HCT116 (cell line): ENCODE data around the gene CDK18. TPM values are rescaled to one million over a fixed set of nuclear protein-coding genes. Genes with fewer than 3 reads are reported as not detected.

Source experiments
- ATAC-seq: fragments of 200-7000 bp; cut with Tn5 transposase; 2 replicates; pipeline ENCODE4 v1.9.1; 2020; ENCODE audit warnings: mild to moderate bottlenecking, moderate library complexity
- BruUV-seq: library from RNA; stranded (reverse); fragments of 400-500 nt; replicated peaks from 2 replicates; lab custom pipeline; 2021; lab: Mats Ljungman, UMichigan
- CTCF ChIA-PET: fragments of 300-600 bp; sonication (Branson Sonifier 250); formaldehyde crosslinking; loops from one replicate; lab custom pipeline; 2021; ENCODE audit warnings: antibody characterized with exemption; lab: Charles Lee
- POLR2A ChIA-PET: fragments of 300-600, 350-600 bp; sonication (Branson Sonifier 250); formaldehyde crosslinking; loops from one replicate; lab custom pipeline; 2021; ENCODE audit warnings: antibody characterized with exemption; lab: Charles Lee
- RAD21 ChIA-PET, 2 experiments: fragments of 300-600 bp; sonication (Branson Sonifier 250); formaldehyde crosslinking; loops; one replicate each; lab custom pipeline; 2023; ENCODE audit warnings: low total read pairs in 2 of 2; ENCODE audit not compliant: uncharacterized antibody in 2 of 2, unreplicated experiment in 2 of 2, low non-redundant PET in 1 of 2; lab: Charles Lee
- DNase-seq: peaks from one replicate; pipeline ENCODE4 v3.0.0-alpha.2; 2010; ENCODE audit warnings: low read depth, low spot score
- H2AFZ ChIP-seq: fragments of 200-600 bp; shearing (Covaris generic), sonication (generic); 2 replicates; pipeline ENCODE4 v1.6.1; 2017; ENCODE audit warnings: low read depth, mixed run types, mixed read lengths, antibody characterized with exemption, low read length; ENCODE audit not compliant: poor library complexity, severe bottlenecking
- H3K27ac ChIP-seq: 2 replicates; pipeline ENCODE4 v1.5.1; 2012; ENCODE audit warnings: low read depth, low read length
- H3K27me3 ChIP-seq: fragments of 200-600 bp; sonication (generic); 2 replicates; pipeline ENCODE4 v1.6.1; 2016; ENCODE audit warnings: mixed run types, low read length, mixed read lengths; ENCODE audit not compliant: insufficient read depth
- H3K36me3 ChIP-seq, 2 experiments: fragments of 200-500 bp in 1 of 2; fragments of 200-600 bp in 1 of 2; sonication (Bioruptor generic) in 1 of 2; sonication (generic) in 1 of 2; 2 replicates each; pipeline versions ENCODE4 v1.5.1 to v1.6.1; 2014 to 2016; ENCODE audit warnings: low read length in 2 of 2, inconsistent platforms in 1 of 2, mixed read lengths in 1 of 2, mixed run types in 1 of 2; ENCODE audit not compliant: insufficient read depth in 2 of 2, control insufficient read depth in 1 of 2
- H3K4me1 ChIP-seq, 2 experiments: fragments of 200-600 bp in 1 of 2; sonication (generic) in 1 of 2; 2 replicates each; pipeline versions ENCODE4 v1.5.1 to v1.6.1; 2012 to 2017; ENCODE audit warnings: low read length in 2 of 2, inconsistent platforms in 1 of 2, mild to moderate bottlenecking in 1 of 2, mixed read lengths in 1 of 2, mixed run types in 1 of 2, moderate library complexity in 1 of 2; ENCODE audit not compliant: insufficient read depth in 2 of 2, control insufficient read depth in 1 of 2
- H3K4me2 ChIP-seq: fragments of 200-600 bp; sonication (generic); 2 replicates; pipeline ENCODE4 v1.6.1; 2017; ENCODE audit warnings: mixed run types, low read length, mixed read lengths
- H3K4me3 ChIP-seq, 2 experiments: fragments of 200-600 bp in 1 of 2; sonication (generic) in 1 of 2; replicated peaks in 1 of 2; 2 replicates each; pipeline ENCODE4 v1.5.1; 2011 to 2016; ENCODE audit warnings: low read length in 2 of 2, control low read depth in 1 of 2, low read depth in 1 of 2, mild to moderate bottlenecking in 1 of 2, mixed read lengths in 1 of 2, mixed run types in 1 of 2
- H3K79me2 ChIP-seq: fragments of 200-600 bp; sonication (generic); 2 replicates; pipeline ENCODE4 v1.6.1; 2017; ENCODE audit warnings: mild to moderate bottlenecking, mixed run types, low read length, moderate library complexity, mixed read lengths; ENCODE audit not compliant: insufficient read depth
- H3K9ac ChIP-seq: fragments of 200-600 bp; sonication (generic); 2 replicates; pipeline ENCODE4 v1.6.1; 2016; ENCODE audit warnings: low read length, mixed read lengths
- H3K9me2 ChIP-seq: fragments of 200-600 bp; sonication (generic), shearing (Covaris generic); 2 replicates; pipeline ENCODE4 v1.6.1; 2017; ENCODE audit warnings: mixed run types, mild to moderate bottlenecking, moderate library complexity; ENCODE audit not compliant: insufficient read depth
- H3K9me3 ChIP-seq, 2 experiments: fragments of 200-500 bp in 1 of 2; fragments of 200-600 bp in 1 of 2; sonication (Bioruptor generic) in 1 of 2; sonication (generic) in 1 of 2; 2 replicates each; pipeline ENCODE4 v1.6.1; 2014 to 2017; ENCODE audit warnings: low read length in 2 of 2, mixed read lengths in 2 of 2, inconsistent platforms in 1 of 2, low read depth in 1 of 2, mild to moderate bottlenecking in 1 of 2, mixed run types in 1 of 2, moderate library complexity in 1 of 2; ENCODE audit not compliant: control insufficient read depth in 1 of 2, insufficient read depth in 1 of 2
- H4K20me1 ChIP-seq: fragments of 200-600 bp; sonication (generic), shearing (Covaris generic); 2 replicates; pipeline ENCODE4 v1.6.1; 2017; ENCODE audit warnings: mixed run types, mild to moderate bottlenecking, moderate library complexity; ENCODE audit not compliant: insufficient read depth
- CBX3 ChIP-seq: IDR thresholded peaks from 2 replicates; pipeline ENCODE4 v1.6.1; 2012; ENCODE audit warnings: low read depth
- ELF1 ChIP-seq: IDR thresholded peaks from 2 replicates; pipeline ENCODE4 v1.6.1; 2012; ENCODE audit warnings: low read depth, borderline replicate concordance
- EZH2phosphoT487 ChIP-seq: fragments of 200-600 bp; IDR thresholded peaks from 2 replicates; pipeline ENCODE4 v1.6.1; 2018; ENCODE audit warnings: antibody characterized with exemption, borderline replicate concordance
- MAX ChIP-seq: IDR thresholded peaks from 2 replicates; pipeline ENCODE4 v1.6.1; 2012
- RAD21 ChIP-seq: IDR thresholded peaks from 2 replicates; pipeline ENCODE4 v1.6.1; 2012; ENCODE audit warnings: low read depth, mild to moderate bottlenecking
- REST ChIP-seq: IDR thresholded peaks from 2 replicates; pipeline ENCODE4 v1.6.1; 2012; ENCODE audit warnings: low read depth
- SP1 ChIP-seq: IDR thresholded peaks from 2 replicates; pipeline ENCODE4 v1.6.1; 2012; ENCODE audit warnings: low read depth
- SRF ChIP-seq: IDR thresholded peaks from 2 replicates; pipeline ENCODE4 v1.6.1; 2012; ENCODE audit warnings: low read depth
- TCF7L2 ChIP-seq: IDR thresholded peaks from 2 replicates; pipeline ENCODE4 v1.7.0; 2011; ENCODE audit warnings: borderline replicate concordance, inconsistent platforms; ENCODE audit not compliant: insufficient read depth, insufficient read length; ENCODE audit errors: extremely low read depth
- ZFX ChIP-seq: fragments of 450-650 bp; IDR thresholded peaks from 2 replicates; pipeline ENCODE4 v1.6.1; 2017
- ZNF274 ChIP-seq: fragments of 200-500 bp; sonication (Bioruptor generic); IDR thresholded peaks from 2 replicates; pipeline ENCODE4 v1.6.1; 2014; ENCODE audit warnings: mild to moderate bottlenecking, low read depth, low read length, inconsistent platforms
- intact Hi-C: fragments of 100-400 bp; cut with micrococcal nuclease; formaldehyde crosslinking; loops from 2 replicates; pipeline ENCODE4 v1.10.0; 2022
- total RNA-seq: library from RNA; stranded (reverse); gene quantifications from one replicate; pipeline ENCODE4 v1.2.1, GENCODE V29; 2021; ENCODE audit not compliant: unreplicated experiment

CDK18 gene
- total RNA-seq, 1 experiment from 2014 or later: 32.0 TPM

- peaks cover 9 to 48% of the 10 kb centered on the region in 2 experiments; a peak in 3 of 4 replicates for H3K4me1 ChIP-seq
- no peak overlapping the region for H3K9ac ChIP-seq
- no peak for TF ChIP-seq TCF7L2
- TF ChIP-seq EZH2phosphoT487: no peak
- no peak for TF ChIP-seq MAX
- no peak for TF ChIP-seq ZFX
- TF ChIP-seq REST: no peak
- no peak for TF ChIP-seq RAD21
- no peak for TF ChIP-seq ZNF274
- no peak for TF ChIP-seq SRF
- TF ChIP-seq CBX3: no peak
- TF ChIP-seq SP1: no peak
- no peak for TF ChIP-seq ELF1
- TF ChIP-seq, all 23 proteins: peak for 0
- no peaks in the 10 kb centered on the region; the same call in 1 of the 2 replicates for H3K79me2 ChIP-seq
- H3K36me3 ChIP-seq: no peaks in the 10 kb centered on the region
- H2AFZ ChIP-seq: no peak overlapping the region
- DNase-seq (no peak), ATAC-seq (no peak)
- ChIA-PET CTCF (interaction anchor here (1.6 to 2.4 kb wide), 2 partner anchors 10 to 28 kb away, joined by 5 to 10 read pairs; no protein-coding TSS in a partner anchor), RAD21 (no interaction called here), POLR2A (no interaction called here)
- no peaks in the 10 kb centered on the region for H3K9me3 ChIP-seq
- H3K27me3 ChIP-seq: no peaks in the 10 kb centered on the region
- intact Hi-C loops: no loop called here
- no TSS peak for BruUV-seq
- no peak overlapping the region for H3K4me3 ChIP-seq
- no peaks in the 10 kb centered on the region for H3K9me2 ChIP-seq
- no peak overlapping the region for H3K4me2 ChIP-seq
- no peaks in the 10 kb centered on the region for H4K20me1 ChIP-seq
- no peak overlapping the region for H3K27ac ChIP-seq
Observed at GRCh38 chr1:205513774-205514173, 9.3 kb downstream of the CDK18 start.
